H1 (cell line): ENCODE data around the gene MAGEB6B. TPM values are rescaled to one million over a fixed set of nuclear protein-coding genes. Genes with fewer than 3 reads are reported as not detected.

Experiments used
- CTCF ChIA-PET: fragments of 300-600 bp; sonication (Branson Sonifier 250); formaldehyde crosslinking; loops from one replicate; lab custom pipeline; 2021; ENCODE audit not compliant: partially characterized antibody; lab: Charles Lee
- POLR2A ChIA-PET: fragments of 300-600 bp; sonication (Branson Sonifier 250); formaldehyde crosslinking; loops from one replicate; lab custom pipeline; 2021; ENCODE audit warnings: inconsistent platforms; ENCODE audit not compliant: partially characterized antibody; lab: Charles Lee
- DNase-seq, 2 experiments: peaks; one replicate each; pipeline versions ENCODE4 v3.0.0 to v3.0.0-alpha.2; 2010 to 2022; ENCODE audit warnings: low spot score in 2 of 2, low read depth in 1 of 2, mixed read lengths in 1 of 2
- FAIRE-seq: peaks from 2 replicates; lab custom pipeline; 2011; peaks lifted over from hg19 to GRCh38; lab: Jason Lieb, UNC
- H2AFZ ChIP-seq: 2 replicates; pipeline ENCODE4 v1.8.1; 2012; ENCODE audit warnings: low read length, inconsistent platforms
- H2AK5ac ChIP-seq: 2 replicates; pipeline ENCODE4 v1.6.1; 2013; ENCODE audit warnings: low read depth, low read length
- H2BK120ac ChIP-seq: replicated peaks from 2 replicates; pipeline ENCODE3; 2013; ENCODE audit warnings: low read depth, low read length, inconsistent platforms
- H2BK12ac ChIP-seq: 2 replicates; pipeline ENCODE4 v1.6.1; 2013; ENCODE audit warnings: low read depth, low read length
- H2BK15ac ChIP-seq: 2 replicates; pipeline ENCODE4 v1.6.1; 2013; ENCODE audit warnings: low read length
- H2BK20ac ChIP-seq: 2 replicates; pipeline ENCODE4 v1.6.1; 2013; ENCODE audit warnings: low read length
- H2BK5ac ChIP-seq: 2 replicates; pipeline ENCODE4 v1.6.1; 2013; ENCODE audit warnings: low read depth, low read length
- H3K14ac ChIP-seq: 2 replicates; pipeline ENCODE4 v1.6.1; 2013; ENCODE audit warnings: inconsistent platforms; ENCODE audit not compliant: insufficient read length
- H3K18ac ChIP-seq: 2 replicates; pipeline ENCODE4 v1.6.1; 2013; ENCODE audit warnings: low read length; ENCODE audit errors: extremely low read depth
- H3K23ac ChIP-seq: 2 replicates; pipeline ENCODE4 v1.6.1; 2013; ENCODE audit warnings: inconsistent platforms; ENCODE audit not compliant: insufficient read length
- H3K23me2 ChIP-seq: 2 replicates; pipeline ENCODE4 v1.6.1; 2013; ENCODE audit warnings: low read depth, low read length
- H3K27ac ChIP-seq: 2 replicates; pipeline ENCODE4 v1.6.1; 2011; ENCODE audit warnings: low read depth, low read length, inconsistent platforms
- H3K27me3 ChIP-seq, 4 experiments: replicated peaks in 1 of 4; 1 replicate in 1 of 4; 2 replicates in 3 of 4; pipeline versions ENCODE4 v1.6.1 to v1.8.1; 2011 to 2013; ENCODE audit warnings: low read length in 3 of 4, mild to moderate bottlenecking in 3 of 4, inconsistent platforms in 2 of 4, mixed read lengths in 2 of 4, moderate library complexity in 1 of 4; ENCODE audit not compliant: control insufficient read depth in 3 of 4, insufficient read depth in 3 of 4; ENCODE audit errors: extremely low read depth in 1 of 4
- H3K36me3 ChIP-seq, 4 experiments: 2 replicates each; pipeline versions ENCODE4 v1.6.1 to v1.8.1; 2011 to 2013; ENCODE audit warnings: mild to moderate bottlenecking in 4 of 4, low read length in 3 of 4, moderate library complexity in 2 of 4, control low read depth in 1 of 4, inconsistent platforms in 1 of 4; ENCODE audit not compliant: insufficient read depth in 4 of 4, control insufficient read depth in 2 of 4
- H3K4ac ChIP-seq: replicated peaks from 2 replicates; pipeline ENCODE3; 2013; ENCODE audit warnings: low read length, low read depth, mixed read lengths, inconsistent platforms; ENCODE audit not compliant: insufficient read length
- H3K4me1 ChIP-seq, 4 experiments: replicated peaks in 1 of 4; 1 replicate in 1 of 4; 2 replicates in 3 of 4; pipeline versions ENCODE4 v1.6.1 to v1.8.1; 2011 to 2013; ENCODE audit warnings: low read length in 3 of 4, inconsistent platforms in 2 of 4, mixed read lengths in 1 of 4; ENCODE audit not compliant: insufficient read depth in 4 of 4, control insufficient read depth in 3 of 4
- H3K4me2 ChIP-seq, 2 experiments: 2 replicates each; pipeline versions ENCODE4 v1.6.1 to v1.8.1; 2011 to 2013; ENCODE audit warnings: low read depth in 2 of 2, low read length in 2 of 2, control low read depth in 1 of 2, inconsistent platforms in 1 of 2, mild to moderate bottlenecking in 1 of 2; ENCODE audit not compliant: insufficient read depth in 1 of 2
- H3K4me3 ChIP-seq, 4 experiments: fragments of 200-600, 300-600 bp in 1 of 4; sonication (generic), shearing (Covaris generic), sonication (Bioruptor Twin) in 1 of 4; 2 replicates each; pipeline versions ENCODE4 v1.5.1 to v1.8.1; 2011 to 2016; ENCODE audit warnings: low read length in 4 of 4, low read depth in 3 of 4, control low read depth in 2 of 4, inconsistent platforms in 2 of 4, mild to moderate bottlenecking in 2 of 4, mixed read lengths in 1 of 4, moderate library complexity in 1 of 4; ENCODE audit not compliant: insufficient read depth in 2 of 4; ENCODE audit errors: extremely low read depth in 1 of 4
- H3K56ac ChIP-seq: replicated peaks from 2 replicates; pipeline ENCODE3; 2013; ENCODE audit warnings: low read depth, mild to moderate bottlenecking, mixed read lengths, low read length, inconsistent platforms; ENCODE audit not compliant: insufficient read length
- H3K79me1 ChIP-seq: 2 replicates; pipeline ENCODE4 v1.6.1; 2013; ENCODE audit warnings: low read depth, low read length, control low read depth
- H3K79me2 ChIP-seq, 2 experiments: 2 replicates each; pipeline versions ENCODE4 v1.6.1 to v1.8.1; 2012 to 2013; ENCODE audit warnings: low read length in 2 of 2, mild to moderate bottlenecking in 2 of 2, inconsistent platforms in 1 of 2; ENCODE audit not compliant: insufficient read depth in 2 of 2, control insufficient read depth in 1 of 2
- H3K9ac ChIP-seq, 4 experiments: replicated peaks in 1 of 4; 1 replicate in 1 of 4; 2 replicates in 3 of 4; pipeline versions ENCODE4 v1.6.1 to v1.8.1; 2011 to 2013; ENCODE audit warnings: low read depth in 3 of 4, low read length in 3 of 4, control low read depth in 2 of 4, mild to moderate bottlenecking in 2 of 4, moderate library complexity in 2 of 4, inconsistent platforms in 1 of 4; ENCODE audit errors: extremely low read depth in 1 of 4
- H3K9me3 ChIP-seq, 2 experiments: 2 replicates each; pipeline versions ENCODE4 v1.6.1 to v1.8.1; 2012 to 2013; ENCODE audit warnings: mild to moderate bottlenecking in 2 of 2, moderate library complexity in 2 of 2, control low read depth in 1 of 2, inconsistent platforms in 1 of 2, low read depth in 1 of 2, low read length in 1 of 2, mixed read lengths in 1 of 2; ENCODE audit not compliant: insufficient read depth in 2 of 2
- H4K20me1 ChIP-seq, 2 experiments: replicated peaks in 1 of 2; 2 replicates each; pipeline versions ENCODE3 to v1.8.1; 2011 to 2013; ENCODE audit warnings: inconsistent platforms in 2 of 2, low read length in 2 of 2, mild to moderate bottlenecking in 1 of 2; ENCODE audit not compliant: insufficient read depth in 2 of 2, control insufficient read depth in 1 of 2
- H4K5ac ChIP-seq: 2 replicates; pipeline ENCODE4 v1.6.1; 2013; ENCODE audit warnings: low read length, low read depth, mixed read lengths, inconsistent platforms; ENCODE audit not compliant: insufficient read length
- H4K8ac ChIP-seq: 2 replicates; pipeline ENCODE4 v1.8.0; 2013; ENCODE audit warnings: mild to moderate bottlenecking, moderate library complexity, low read length, inconsistent platforms; ENCODE audit not compliant: insufficient read depth; ENCODE audit errors: extremely low read depth
- H4K91ac ChIP-seq: replicated peaks from 2 replicates; pipeline ENCODE3; 2013; ENCODE audit warnings: low read length, mixed read lengths, inconsistent platforms; ENCODE audit not compliant: insufficient read length
- RAD21 ChIP-seq, 2 experiments: IDR thresholded peaks in 1 of 2; conservative IDR thresholded peaks in 1 of 2; 2 replicates each; pipeline ENCODE4 v1.6.1; 2011; ENCODE audit warnings: low read depth in 2 of 2, low read length in 2 of 2, improper control_type of control experiment in 1 of 2, inconsistent platforms in 1 of 2, mild to moderate bottlenecking in 1 of 2, moderate library complexity in 1 of 2
- TAF1 ChIP-seq: IDR thresholded peaks from 2 replicates; pipeline ENCODE4 v1.6.1; 2011; ENCODE audit warnings: mild to moderate bottlenecking, low read depth, low read length
- WGBS, 2 experiments: shearing (Covaris generic) in 1 of 2; methylation state at CpG; one replicate each; pipeline versions ENCODE4 v1.1.6 to v1.1.7; 2013 to 2015; ENCODE audit warnings: low lambda C conversion rate in 2 of 2, mixed read lengths in 2 of 2, inconsistent platforms in 1 of 2, low coverage in 1 of 2, missing lambda C conversion rate in 1 of 2; ENCODE audit not compliant: insufficient replicate concordance in 2 of 2, insufficient coverage in 1 of 2, insufficient read length in 1 of 2; ENCODE audit errors: extremely low coverage in 1 of 2, missing lambda C conversion rate in 1 of 2; 5-methylcytosine and 5-hydroxymethylcytosine counted together
- polyA plus RNA-seq, 7 experiments: library from polyadenylated mRNA; depleted of rRNA in 3 of 7; stranded (reverse) in 5 of 7; unstranded in 2 of 7; fragments of >200 nt in 5 of 7; fragments of 200-250 nt in 2 of 7; gene quantifications; 1 replicate in 5 of 7; 2 replicates in 1 of 7; 4 replicates in 1 of 7; pipeline versions ENCODE4 v1.2.1 to v1.2.3, GENCODE V29; 2011 to 2013; ENCODE audit warnings: missing spikeins in 2 of 7, mixed read lengths in 2 of 7
- total RNA-seq: library from RNA; stranded (reverse); fragmentation: NEBNext Ultra II Directional; extraction: Animal tissue kit (Norgen Biotek cat#: 25700); gene quantifications from 2 replicates; pipeline ENCODE4 v1.2.1, GENCODE V29; 2021

The MAGEB6B gene
- total and polyA plus RNA-seq, 2 of the 8 experiments (the other 6 are each of a cell fraction or from before 2014, with no cell fraction given): not detected

GRCh38 chrX:26192204-26192603 is 31.8 kb downstream of the MAGEB6B start, which contains the start of gene MAGEB6:
TSS of gene MAGEB6 (plus strand) at chrX:26192440. CDS start at chrX:26193847, 1,407 bp downstream.
- no peaks in the 10 kb centered on the region for H3K79me2 ChIP-seq
- H3K9me3 ChIP-seq: peaks cover 0 to 12% of the 10 kb centered on the region in 2 experiments; a peak in 1 of 4 replicates
- FAIRE-seq (no peak), DNase-seq (no peak)
- H3K27me3 ChIP-seq: no peaks in the 10 kb centered on the region
- H4K8ac ChIP-seq: no peak within 1 kb of the TSS
- H4K20me1 ChIP-seq: no peaks in the 10 kb centered on the region
- H4K91ac ChIP-seq: no peak within 1 kb of the TSS
- H3K4me2 ChIP-seq: no peak within 1 kb of the TSS
- no peak within 1 kb of the TSS for H2BK15ac ChIP-seq
- no peaks in the 10 kb centered on the region for H3K4me1 ChIP-seq
- H3K4me3 ChIP-seq: no peak within 1 kb of the TSS
- no peak within 1 kb of the TSS for H3K56ac ChIP-seq
- no peaks in the 10 kb centered on the region for H3K79me1 ChIP-seq
- H2AK5ac ChIP-seq: no peak within 1 kb of the TSS
- TF ChIP-seq TAF1 (no peak), RAD21 (IDR thresholded peaks at IDR 0.05 in 1 of 2, conservative IDR thresholded peaks at IDR 0.05 in 1 of 2; ENCODE audit: low read depth in 2 of 2, low read length in 2 of 2) (peak; percentile 13 to 34; a peak in 2 of 4 replicates)
- no peak within 1 kb of the TSS for H3K23ac ChIP-seq
- no peak within 1 kb of the TSS for H2BK120ac ChIP-seq
- CTCF ChIA-PET: no interaction called here
- H3K9ac ChIP-seq: no peak within 1 kb of the TSS
- H3K14ac ChIP-seq: no peak within 1 kb of the TSS
- no peak within 1 kb of the TSS for H2BK20ac ChIP-seq
- H3K36me3 ChIP-seq: no peaks in the 10 kb centered on the region
- WGBS, 2 experiments: 87% methylated on average over 4 of the region's 17 CpGs; no CpG with 5 or more reads in 1 of the 2 experiments
- H2BK5ac ChIP-seq: no peak within 1 kb of the TSS
- H4K5ac ChIP-seq: no peak within 1 kb of the TSS
- no peak within 1 kb of the TSS for H2BK12ac ChIP-seq
- H3K4ac ChIP-seq: no peak within 1 kb of the TSS
- H3K18ac ChIP-seq: no peak within 1 kb of the TSS
- POLR2A ChIA-PET: no interaction called here
- H2AFZ ChIP-seq: no peak within 1 kb of the TSS
- no peaks in the 10 kb centered on the region for H3K23me2 ChIP-seq
- no peak within 1 kb of the TSS for H3K27ac ChIP-seq
